ENCODE data around the gene SLC30A3. TPM values are rescaled to one million over a fixed set of nuclear protein-coding genes. Genes with fewer than 3 reads are reported as not detected.

Gene SLC30A3
- total and polyA plus RNA-seq, 10 of the 15 experiments (the other 5 are each of a cell fraction or from before 2014, with no cell fraction given) = 0.23 TPM; not detected in 9

- Histone ChIP-seq H2AFZ (ENCODE audit: control insufficient read depth, low read depth, low read length) (no peak overlapping the region), H3K9me3 (replicated peaks; ENCODE audit: control insufficient read depth, insufficient read depth, low read length) (no peaks in the 10 kb centered on the region), H3K4me2 (ENCODE audit: control insufficient read depth, insufficient read depth) (no peak overlapping the region), H3K4me3 (no peak overlapping the region), H3K27ac (ENCODE audit: control insufficient read depth, insufficient read depth) (no peak overlapping the region), H3K4me1 (ENCODE audit: control insufficient read depth, insufficient read depth, low read length) (no peaks in the 10 kb centered on the region), H3K79me2 (ENCODE audit: control insufficient read depth, insufficient read depth, low read length) (no peaks in the 10 kb centered on the region), H3K36me3 (ENCODE audit: control insufficient read depth in 2 of 2, insufficient read depth in 2 of 2, low read length in 1 of 2) (peaks cover 20 to 33% of the 10 kb centered on the region in 2 experiments), H3K9ac (ENCODE audit: control insufficient read depth, insufficient read depth, low read length) (no peak overlapping the region), H4K20me1 (ENCODE audit: control insufficient read depth, insufficient read depth) (no peaks in the 10 kb centered on the region), H3K27me3 (replicated peaks in 1 of 2; ENCODE audit: control insufficient read depth in 2 of 2, insufficient read depth in 2 of 2, low read length in 1 of 2) (peaks cover 0 to 1% of the 10 kb centered on the region in 2 experiments; a peak in 1 of 4 replicates)
- no TSS peak for BruUV-seq (replicated peaks)
- ChIA-PET CTCF (no interaction called here), SMC1A (ENCODE audit: uncharacterized antibody, unreplicated experiment) (interaction anchor here (1.0 to 1.3 kb wide), 2 partner anchors 34 to 284 kb away, joined by 3 to 4 read pairs; no protein-coding TSS in a partner anchor), RAD21 (ENCODE audit: unreplicated experiment) (no interaction called here), POLR2A (no interaction called here)
- in situ Hi-C loops (cut with MboI) (no loop called here), intact Hi-C loops (cut with micrococcal nuclease; ENCODE audit: unreplicated experiment) (no loop called here)
- DNase-seq (ENCODE audit: low read depth, low spot score) = no peak
- TF ChIP-seq HDAC2 (IDR thresholded peaks at IDR 0.05) = no peak
- TF ChIP-seq SIX5 (IDR thresholded peaks at IDR 0.05; ENCODE audit: low read depth, low read length, severe bottlenecking) = no peak
- no peak for TF ChIP-seq RELB (IDR thresholded peaks at IDR 0.05; ENCODE audit: low read depth)
- TF ChIP-seq NFYB (IDR thresholded peaks at IDR 0.05; ENCODE audit: insufficient read depth, low read depth, low read length) = no peak
- TF ChIP-seq ZBTB33 (IDR thresholded peaks at IDR 0.05) = no peak
- no peak for TF ChIP-seq JUNB (IDR thresholded peaks at IDR 0.05)
- TF ChIP-seq HDAC6 (IDR thresholded peaks at IDR 0.05; ENCODE audit: unreplicated experiment) = no peak
- no peak for TF ChIP-seq CHD2 (IDR thresholded peaks at IDR 0.05; ENCODE audit: borderline replicate concordance, low read depth, low read length)
- TF ChIP-seq IKZF2 (IDR thresholded peaks at IDR 0.05) = no peak
- whole genome bisulfite sequencing (ENCODE audit: insufficient coverage, insufficient replicate concordance, low lambda C conversion rate, missing lambda C conversion rate) = 95% methylated on average over 4 of the region's 4 CpGs
- ATAC-seq = no peak
- FAIRE-seq = no peak
These were observed 17.2 kb downstream of the SLC30A3 start for GRCh38 chr2:27245626-27246025.

Measured in GM12878 (cell line).